ENCODE data around the gene TCF12.

TCF12 gene

GRCh38 chr15:57070674-57071073, 152.2 kb downstream of the TCF12 start:
- Histone ChIP-seq H3K27ac (ENCODE audit: low read depth, low read length) (no peak overlapping the region), H3K4me3 (ENCODE audit: low read depth in 1 of 2, low read length in 2 of 2) (no peak overlapping the region), H3K9me3 (ENCODE audit: control insufficient read depth in 1 of 2, low read length in 2 of 2) (no peaks in the 10 kb centered on the region), H3K27me3 (ENCODE audit: control insufficient read depth in 1 of 2, insufficient read depth in 2 of 2, low read length in 2 of 2) (no peaks in the 10 kb centered on the region), H3K36me3 (ENCODE audit: control insufficient read depth in 1 of 2, insufficient read depth in 2 of 2, low read length in 2 of 2) (no peaks in the 10 kb centered on the region), H3K9ac (ENCODE audit: low read depth in 1 of 2, low read length in 2 of 2) (no peak overlapping the region), H3K4me1 (ENCODE audit: control insufficient read depth in 1 of 2, insufficient read depth in 2 of 2, low read length in 2 of 2) (peaks cover 0 to 4% of the 10 kb centered on the region in 2 donors)

GRCh38 chr15:57079446-57079845, 161.0 kb downstream of the TCF12 start:
- H3K36me3 ChIP-seq (ENCODE audit: control insufficient read depth in 1 of 2, insufficient read depth in 2 of 2, low read length in 2 of 2), result no peaks in the 10 kb centered on the region
- no peaks in the 10 kb centered on the region for H3K27me3 ChIP-seq (ENCODE audit: control insufficient read depth in 1 of 2, insufficient read depth in 2 of 2, low read length in 2 of 2)
- H3K4me3 ChIP-seq (ENCODE audit: low read depth in 1 of 2, low read length in 2 of 2), result no peak overlapping the region
- H3K27ac ChIP-seq (ENCODE audit: low read depth, low read length), result no peak overlapping the region
- H3K9me3 ChIP-seq (ENCODE audit: control insufficient read depth in 1 of 2, low read length in 2 of 2), result no peaks in the 10 kb centered on the region
- no peak overlapping the region for H3K9ac ChIP-seq (ENCODE audit: low read depth in 1 of 2, low read length in 2 of 2)
- H3K4me1 ChIP-seq (ENCODE audit: control insufficient read depth in 1 of 2, insufficient read depth in 2 of 2, low read length in 2 of 2), result peaks cover 13 to 15% of the 10 kb centered on the region in 2 donors

- Histone ChIP-seq H3K9ac (ENCODE audit: low read depth in 1 of 2, low read length in 2 of 2) (no peak overlapping the region), H3K4me1 (ENCODE audit: control insufficient read depth in 1 of 2, insufficient read depth in 2 of 2, low read length in 2 of 2) (peaks cover 13 to 15% of the 10 kb centered on the region in 2 donors), H3K4me3 (ENCODE audit: low read depth in 1 of 2, low read length in 2 of 2) (no peak overlapping the region), H3K9me3 (ENCODE audit: control insufficient read depth in 1 of 2, low read length in 2 of 2) (no peaks in the 10 kb centered on the region), H3K36me3 (ENCODE audit: control insufficient read depth in 1 of 2, insufficient read depth in 2 of 2, low read length in 2 of 2) (no peaks in the 10 kb centered on the region), H3K27ac (ENCODE audit: low read depth, low read length) (no peak overlapping the region), H3K27me3 (ENCODE audit: control insufficient read depth in 1 of 2, insufficient read depth in 2 of 2, low read length in 2 of 2) (no peaks in the 10 kb centered on the region)
These were observed 161.6 kb downstream of the TCF12 start for GRCh38 chr15:57079931-57080620.

GRCh38 chr15:57082054-57082728, 163.7 kb downstream of the TCF12 start:
- H3K27me3 ChIP-seq (ENCODE audit: control insufficient read depth in 1 of 2, insufficient read depth in 2 of 2, low read length in 2 of 2), result no peaks in the 10 kb centered on the region
- no peak overlapping the region for H3K27ac ChIP-seq (ENCODE audit: low read depth, low read length)
- H3K9ac ChIP-seq (ENCODE audit: low read depth in 1 of 2, low read length in 2 of 2), result no peak overlapping the region
- peaks cover 13 to 15% of the 10 kb centered on the region in 2 donors for H3K4me1 ChIP-seq (ENCODE audit: control insufficient read depth in 1 of 2, insufficient read depth in 2 of 2, low read length in 2 of 2)
- no peak overlapping the region for H3K4me3 ChIP-seq (ENCODE audit: low read depth in 1 of 2, low read length in 2 of 2)
- no peaks in the 10 kb centered on the region for H3K9me3 ChIP-seq (ENCODE audit: control insufficient read depth in 1 of 2, low read length in 2 of 2)
- no peaks in the 10 kb centered on the region for H3K36me3 ChIP-seq (ENCODE audit: control insufficient read depth in 1 of 2, insufficient read depth in 2 of 2, low read length in 2 of 2)

- Histone ChIP-seq H3K36me3 (ENCODE audit: control insufficient read depth in 1 of 2, insufficient read depth in 2 of 2, low read length in 2 of 2) (no peaks in the 10 kb centered on the region), H3K4me3 (ENCODE audit: low read depth in 1 of 2, low read length in 2 of 2) (no peak overlapping the region), H3K4me1 (ENCODE audit: control insufficient read depth in 1 of 2, insufficient read depth in 2 of 2, low read length in 2 of 2) (peaks cover 13 to 15% of the 10 kb centered on the region in 2 donors), H3K27ac (ENCODE audit: low read depth, low read length) (no peak overlapping the region), H3K9ac (ENCODE audit: low read depth in 1 of 2, low read length in 2 of 2) (no peak overlapping the region), H3K27me3 (ENCODE audit: control insufficient read depth in 1 of 2, insufficient read depth in 2 of 2, low read length in 2 of 2) (no peaks in the 10 kb centered on the region), H3K9me3 (ENCODE audit: control insufficient read depth in 1 of 2, low read length in 2 of 2) (no peaks in the 10 kb centered on the region)
These were observed 165.7 kb downstream of the TCF12 start for GRCh38 chr15:57084192-57084591.

- Histone ChIP-seq H3K27ac (ENCODE audit: low read depth, low read length) (no peak overlapping the region), H3K4me1 (ENCODE audit: control insufficient read depth in 1 of 2, insufficient read depth in 2 of 2, low read length in 2 of 2) (peaks cover 12 to 13% of the 10 kb centered on the region in 2 donors), H3K36me3 (ENCODE audit: control insufficient read depth in 1 of 2, insufficient read depth in 2 of 2, low read length in 2 of 2) (no peaks in the 10 kb centered on the region), H3K9ac (ENCODE audit: low read depth in 1 of 2, low read length in 2 of 2) (no peak overlapping the region), H3K27me3 (ENCODE audit: control insufficient read depth in 1 of 2, insufficient read depth in 2 of 2, low read length in 2 of 2) (no peaks in the 10 kb centered on the region), H3K4me3 (ENCODE audit: low read depth in 1 of 2, low read length in 2 of 2) (no peak overlapping the region), H3K9me3 (ENCODE audit: control insufficient read depth in 1 of 2, low read length in 2 of 2) (no peaks in the 10 kb centered on the region)
These were observed 166.8 kb downstream of the TCF12 start for GRCh38 chr15:57085267-57085666.

GRCh38 chr15:57086857-57087427, 168.5 kb downstream of the TCF12 start:
- Histone ChIP-seq H3K36me3 (ENCODE audit: control insufficient read depth in 1 of 2, insufficient read depth in 2 of 2, low read length in 2 of 2) (no peaks in the 10 kb centered on the region), H3K4me1 (ENCODE audit: control insufficient read depth in 1 of 2, insufficient read depth in 2 of 2, low read length in 2 of 2) (peaks cover 6 to 8% of the 10 kb centered on the region in 2 donors), H3K27ac (ENCODE audit: low read depth, low read length) (no peak overlapping the region), H3K9ac (ENCODE audit: low read depth in 1 of 2, low read length in 2 of 2) (no peak overlapping the region), H3K4me3 (ENCODE audit: low read depth in 1 of 2, low read length in 2 of 2) (no peak overlapping the region), H3K9me3 (ENCODE audit: control insufficient read depth in 1 of 2, low read length in 2 of 2) (no peaks in the 10 kb centered on the region), H3K27me3 (ENCODE audit: control insufficient read depth in 1 of 2, insufficient read depth in 2 of 2, low read length in 2 of 2) (no peaks in the 10 kb centered on the region)

- H3K9me3 ChIP-seq (ENCODE audit: control insufficient read depth in 1 of 2, low read length in 2 of 2), result no peaks in the 10 kb centered on the region
- no peaks in the 10 kb centered on the region for H3K27me3 ChIP-seq (ENCODE audit: control insufficient read depth in 1 of 2, insufficient read depth in 2 of 2, low read length in 2 of 2)
- H3K4me3 ChIP-seq (ENCODE audit: low read depth in 1 of 2, low read length in 2 of 2), result no peak overlapping the region
- H3K4me1 ChIP-seq (ENCODE audit: control insufficient read depth in 1 of 2, insufficient read depth in 2 of 2, low read length in 2 of 2), result no peaks in the 10 kb centered on the region
- H3K36me3 ChIP-seq (ENCODE audit: control insufficient read depth in 1 of 2, insufficient read depth in 2 of 2, low read length in 2 of 2), result peaks cover 0 to 8% of the 10 kb centered on the region in 2 donors
- no peak overlapping the region for H3K27ac ChIP-seq (ENCODE audit: low read depth, low read length)
- no peak overlapping the region for H3K9ac ChIP-seq (ENCODE audit: low read depth in 1 of 2, low read length in 2 of 2)
These were observed 171.5 kb downstream of the TCF12 start for GRCh38 chr15:57089815-57090495.

- H3K36me3 ChIP-seq (ENCODE audit: control insufficient read depth in 1 of 2, insufficient read depth in 2 of 2, low read length in 2 of 2), result peaks cover 0 to 10% of the 10 kb centered on the region in 2 donors
- no peak overlapping the region for H3K27ac ChIP-seq (ENCODE audit: low read depth, low read length)
- H3K9me3 ChIP-seq (ENCODE audit: control insufficient read depth in 1 of 2, low read length in 2 of 2), result no peaks in the 10 kb centered on the region
- H3K4me1 ChIP-seq (ENCODE audit: control insufficient read depth in 1 of 2, insufficient read depth in 2 of 2, low read length in 2 of 2), result no peaks in the 10 kb centered on the region
- no peaks in the 10 kb centered on the region for H3K27me3 ChIP-seq (ENCODE audit: control insufficient read depth in 1 of 2, insufficient read depth in 2 of 2, low read length in 2 of 2)
- no peak overlapping the region for H3K9ac ChIP-seq (ENCODE audit: low read depth in 1 of 2, low read length in 2 of 2)
- no peak overlapping the region for H3K4me3 ChIP-seq (ENCODE audit: low read depth in 1 of 2, low read length in 2 of 2)
These were observed 172.0 kb downstream of the TCF12 start for GRCh38 chr15:57090496-57090859.

- no peaks in the 10 kb centered on the region for H3K27me3 ChIP-seq (ENCODE audit: control insufficient read depth in 1 of 2, insufficient read depth in 2 of 2, low read length in 2 of 2)
- no peaks in the 10 kb centered on the region for H3K9me3 ChIP-seq (ENCODE audit: control insufficient read depth in 1 of 2, low read length in 2 of 2)
- no peak overlapping the region for H3K9ac ChIP-seq (ENCODE audit: low read depth in 1 of 2, low read length in 2 of 2)
- H3K4me1 ChIP-seq (ENCODE audit: control insufficient read depth in 1 of 2, insufficient read depth in 2 of 2, low read length in 2 of 2), result no peaks in the 10 kb centered on the region
- H3K27ac ChIP-seq (ENCODE audit: low read depth, low read length), result no peak overlapping the region
- no peak overlapping the region for H3K4me3 ChIP-seq (ENCODE audit: low read depth in 1 of 2, low read length in 2 of 2)
- peaks cover 0 to 10% of the 10 kb centered on the region in 2 donors for H3K36me3 ChIP-seq (ENCODE audit: control insufficient read depth in 1 of 2, insufficient read depth in 2 of 2, low read length in 2 of 2)
These were observed 173.2 kb downstream of the TCF12 start for GRCh38 chr15:57091636-57092035.

All from duodenal mucosa (tissue), 2 donors.